Liver (tissue), 3 donors: Measurements from ENCODE around the gene PREX1.

Source experiments
- ATF3 ChIP-seq: IDR thresholded peaks from 2 replicates; pipeline ENCODE4 v1.6.1; 2016; ENCODE audit warnings: antibody characterized with exemption
- CTCF ChIP-seq: fragments of 150-350 bp; IDR thresholded peaks from 2 replicates; pipeline ENCODE4 v1.5.1; 2017; ENCODE audit warnings: improper control_type of control experiment, low read depth, low read length; ENCODE audit not compliant: missing input control
- FOXA1 ChIP-seq: IDR thresholded peaks from 2 replicates; pipeline ENCODE4 v1.6.1; 2016; ENCODE audit warnings: antibody characterized with exemption
- GABPA ChIP-seq, 2 donors: IDR thresholded peaks in 1 of 2; conservative IDR thresholded peaks in 1 of 2; 2 replicates each; pipeline ENCODE4 v1.6.1; 2016; ENCODE audit warnings: antibody characterized with exemption in 2 of 2, mild to moderate bottlenecking in 1 of 2, moderate library complexity in 1 of 2
- JUND ChIP-seq, 2 donors: IDR thresholded peaks; 2 replicates each; pipeline ENCODE4 v1.6.1; 2016; ENCODE audit warnings: antibody characterized with exemption in 2 of 2
- MAX ChIP-seq: IDR thresholded peaks from 2 replicates; pipeline ENCODE4 v1.6.1; 2016; ENCODE audit warnings: antibody characterized with exemption
- TAF1 ChIP-seq: conservative IDR thresholded peaks from 2 replicates; pipeline ENCODE4 v1.6.1; 2016; ENCODE audit warnings: antibody characterized with exemption, mild to moderate bottlenecking
- donor health status: healthy.
- donor health status: healthy.

- TF ChIP-seq MAX: no peak
- no peak for TF ChIP-seq ATF3
- TF ChIP-seq CTCF: no peak
- no peak for TF ChIP-seq FOXA1
- no peak for TF ChIP-seq TAF1
- TF ChIP-seq JUND (IDR thresholded peaks at IDR 0.05): no peak
- TF ChIP-seq GABPA (IDR thresholded peaks at IDR 0.05 in 1 of 2, conservative IDR thresholded peaks at IDR 0.05 in 1 of 2): no peak
Observed at GRCh38 chr20:48794816-48795457, 32.9 kb downstream of the PREX1 start.
